HepG2 (cell line): ENCODE data around the gene TSTD1. TPM values are rescaled to one million over a fixed set of nuclear protein-coding genes. Genes with fewer than 3 reads are reported as not detected.

Experiments used
- ATAC-seq: fragments of 200-7000 bp; cut with Tn5 transposase; 3 replicates; pipeline ENCODE4 v1.9.1; 2020; ENCODE audit warnings: mild to moderate bottlenecking, moderate library complexity
- BruUV-seq: library from RNA; stranded (reverse); fragments of 400-500 nt; replicated peaks from 2 replicates; lab custom pipeline; 2021; lab: Mats Ljungman, UMichigan
- CTCF ChIA-PET: fragments of 300-600 bp; formaldehyde crosslinking; extraction: SDS; loops from one replicate; lab custom pipeline; 2021; ENCODE audit warnings: low total read pairs, inconsistent platforms, low intra/inter-chr PET ratio; lab: Yijun Ruan, JAX
- POLR2A ChIA-PET: fragments of 350-600 bp; sonication (Branson Sonifier 250); formaldehyde crosslinking; loops from one replicate; lab custom pipeline; 2020; ENCODE audit warnings: antibody characterized with exemption, inconsistent platforms; lab: Yijun Ruan, JAX
- DNase-seq: peaks from one replicate; pipeline ENCODE4 v3.0.0-alpha.2; 2015; ENCODE audit warnings: low spot score
- FAIRE-seq: peaks from 3 replicates; lab custom pipeline; 2011; peaks lifted over from hg19 to GRCh38; lab: Jason Lieb, UNC
- H2AFZ ChIP-seq: one replicate; pipeline ENCODE4 v1.6.1; 2011; ENCODE audit warnings: low read length, inconsistent platforms
- H3K27ac ChIP-seq: fragments of 300-600 bp; 3 replicates; pipeline ENCODE4 v1.8.0; 2011; ENCODE audit warnings: mixed run types, mild to moderate bottlenecking, mixed read lengths, low read length, inconsistent platforms; ENCODE audit not compliant: insufficient read depth; ENCODE audit errors: extremely low read length
- H3K27me3 ChIP-seq, 2 experiments: fragments of 200-600 bp in 1 of 2; 2 replicates in 1 of 2; 3 replicates in 1 of 2; pipeline versions ENCODE4 v1.6.0 to v1.8.0; 2011; ENCODE audit warnings: low read length in 2 of 2, mild to moderate bottlenecking in 2 of 2, moderate library complexity in 2 of 2, inconsistent platforms in 1 of 2; ENCODE audit not compliant: insufficient read depth in 2 of 2, control insufficient read depth in 1 of 2
- H3K36me3 ChIP-seq, 2 experiments: fragments of 200-600 bp in 1 of 2; replicated peaks in 1 of 2; 2 replicates in 1 of 2; 3 replicates in 1 of 2; pipeline versions ENCODE4 v1.5.1 to v1.8.0; 2011; ENCODE audit warnings: low read length in 2 of 2, inconsistent platforms in 1 of 2; ENCODE audit not compliant: insufficient read depth in 2 of 2, control insufficient read depth in 1 of 2
- H3K4me1 ChIP-seq: 2 replicates; pipeline ENCODE4 v1.5.1; 2012; ENCODE audit warnings: low read length, inconsistent platforms; ENCODE audit not compliant: insufficient read depth
- H3K4me2 ChIP-seq: 2 replicates; pipeline ENCODE4 v1.6.0; 2011; ENCODE audit warnings: low read depth, low read length, inconsistent platforms
- H3K4me3 ChIP-seq, 3 experiments: fragments of 200-600 bp in 1 of 3; sonication (generic), shearing (Covaris generic) in 1 of 3; replicated peaks in 1 of 3; 2 replicates each; pipeline ENCODE4 v1.5.1; 2011 to 2016; ENCODE audit warnings: low read length in 3 of 3, inconsistent platforms in 2 of 3, low read depth in 2 of 3, mild to moderate bottlenecking in 2 of 3, control low read depth in 1 of 3, mixed read lengths in 1 of 3; ENCODE audit not compliant: insufficient read depth in 1 of 3
- H3K79me2 ChIP-seq: one replicate; pipeline ENCODE4 v1.6.1; 2011; ENCODE audit warnings: low read length, inconsistent platforms; ENCODE audit not compliant: insufficient read depth
- H3K9ac ChIP-seq: 2 replicates; pipeline ENCODE4 v1.6.0; 2011; ENCODE audit warnings: mild to moderate bottlenecking, low read depth, low read length, inconsistent platforms; ENCODE audit not compliant: insufficient read depth
- H3K9me3 ChIP-seq: 2 replicates; pipeline ENCODE4 v1.5.1; 2012; ENCODE audit warnings: mild to moderate bottlenecking, low read length
- H4K20me1 ChIP-seq: 2 replicates; pipeline ENCODE4 v1.6.0; 2011; ENCODE audit warnings: inconsistent platforms, mild to moderate bottlenecking, low read length, moderate library complexity; ENCODE audit not compliant: insufficient read depth
- AHR ChIP-seq: IDR thresholded peaks from 2 replicates; pipeline ENCODE4 v1.6.1; 2018; ENCODE audit warnings: missing genetic modification reagents, missing compliant biosample characterization
- CBX2 ChIP-seq, 2 experiments: fragments of 200-600 bp in 1 of 2; sonication (generic); formaldehyde crosslinking in 1 of 2; IDR thresholded peaks; 2 replicates each; pipeline versions ENCODE4 v1.7.0 to v1.8.1; 2018 to 2022; ENCODE audit warnings: low read depth in 2 of 2, low read length in 1 of 2, mild to moderate bottlenecking in 1 of 2, missing genetic modification reagents in 1 of 2
- ELF1 ChIP-seq: sonication (generic); formaldehyde crosslinking; IDR thresholded peaks from 2 replicates; pipeline ENCODE4 v1.4.0; 2020; ENCODE audit warnings: missing genetic modification reagents
- ELF3 ChIP-seq: IDR thresholded peaks from 2 replicates; pipeline ENCODE4 v1.6.1; 2016; ENCODE audit warnings: missing genetic modification reagents, missing compliant biosample characterization
- GABPA ChIP-seq, 2 experiments: IDR thresholded peaks; 2 replicates each; pipeline ENCODE4 v1.6.1; 2011 to 2016; ENCODE audit warnings: low read depth in 2 of 2, low read length in 1 of 2, missing biosample characterization in 1 of 2, missing genetic modification characterization in 1 of 2
- KDM2A ChIP-seq: sonication (generic); formaldehyde crosslinking; IDR thresholded peaks from 2 replicates; pipeline ENCODE4 v1.4.0; 2020; ENCODE audit warnings: low read depth, missing genetic modification reagents, borderline replicate concordance
- KDM3A ChIP-seq: IDR thresholded peaks from 2 replicates; pipeline ENCODE4 v1.6.1; 2018; ENCODE audit warnings: low read depth, missing compliant biosample characterization
- SAP130 ChIP-seq: IDR thresholded peaks from 2 replicates; pipeline ENCODE4 v1.6.1; 2016; ENCODE audit warnings: low read depth
- SMC3 ChIP-seq: IDR thresholded peaks from 2 replicates; pipeline ENCODE4 v1.6.1; 2011; ENCODE audit warnings: low read length, improper control_type of control experiment
- SOX13 ChIP-seq, 3 experiments: fragments of 450-650 bp in 1 of 3; sonication (generic) in 1 of 3; formaldehyde crosslinking in 1 of 3; IDR thresholded peaks in 2 of 3; conservative IDR thresholded peaks in 1 of 3; 2 replicates each; pipeline versions ENCODE4 v1.5.0 to v1.6.1; 2016 to 2020; ENCODE audit warnings: antibody characterized with exemption in 1 of 3, mild to moderate bottlenecking in 1 of 3, missing compliant biosample characterization in 1 of 3, missing genetic modification reagents in 1 of 3, moderate library complexity in 1 of 3
- SSRP1 ChIP-seq: IDR thresholded peaks from 2 replicates; pipeline ENCODE4 v1.6.1; 2016; ENCODE audit warnings: control low read depth
- STAG1 ChIP-seq: sonication (generic); formaldehyde crosslinking; IDR thresholded peaks from 2 replicates; pipeline ENCODE4 v1.4.0; 2020; ENCODE audit warnings: missing genetic modification reagents
- TEAD3 ChIP-seq: optimal IDR thresholded peaks from 2 replicates; pipeline ENCODE3; 2016; ENCODE audit warnings: borderline replicate concordance
- THAP11 ChIP-seq: IDR thresholded peaks from 2 replicates; pipeline ENCODE4 v1.6.1; 2016; ENCODE audit warnings: missing biosample characterization, missing genetic modification reagents
- ZFX ChIP-seq: sonication (generic); formaldehyde crosslinking; IDR thresholded peaks from 2 replicates; pipeline ENCODE4 v1.4.0; 2020; ENCODE audit warnings: mild to moderate bottlenecking, low read depth, missing genetic modification reagents, moderate library complexity
- ZNF333 ChIP-seq: sonication (generic); formaldehyde crosslinking; IDR thresholded peaks from 2 replicates; pipeline ENCODE4 v1.4.0; 2020; ENCODE audit warnings: mild to moderate bottlenecking, missing genetic modification reagents, borderline replicate concordance
- ZNF543 ChIP-seq: sonication (generic); formaldehyde crosslinking; IDR thresholded peaks from 2 replicates; pipeline ENCODE4 v1.4.0; 2020; ENCODE audit warnings: mild to moderate bottlenecking, missing genetic modification reagents
- ZNF644 ChIP-seq: IDR thresholded peaks from 2 replicates; pipeline ENCODE4 v1.6.1; 2016; ENCODE audit warnings: low read depth
- WGBS: methylation state at CpG from one replicate; pipeline ENCODE4 v1.1.6; 2017; ENCODE audit warnings: low lambda C conversion rate; 5-methylcytosine and 5-hydroxymethylcytosine counted together
- in situ Hi-C: cut with HindIII; loops from 2 replicates; pipeline ENCODE4 v1.10.0; 2017; ENCODE audit warnings: low pct_unique_long_range_greater_than_20kb; ENCODE audit not compliant: extremely low pct_ligation_motif_present
- intact Hi-C: fragments of 100-400 bp; cut with micrococcal nuclease; formaldehyde crosslinking; loops from one replicate; pipeline ENCODE4 v1.10.0; 2022; ENCODE audit not compliant: unreplicated experiment
- polyA plus RNA-seq, 8 experiments: library from polyadenylated mRNA; depleted of rRNA in 3 of 8; stranded (reverse) in 7 of 8; unstranded in 1 of 8; fragments of >200 nt; fragmentation: Illumina TruSeq in 4 of 8; extraction: Trizol in 4 of 8; gene quantifications; 2 replicates each; pipeline versions ENCODE4 v1.2.1 to v1.2.3, GENCODE V29; 2011 to 2016; ENCODE audit warnings: low read depth in 4 of 8, missing spikeins in 1 of 8, mixed read lengths in 1 of 8; ENCODE audit not compliant: insufficient read depth in 1 of 8
- total RNA-seq, 5 experiments: library from RNA; depleted of rRNA; stranded (reverse); fragments of >200 nt; fragmentation: Illumina TruSeq; extraction: Trizol; gene quantifications; 2 replicates each; pipeline ENCODE4 v1.2.3, GENCODE V29; 2016; ENCODE audit warnings: low read depth in 1 of 5

The TSTD1 gene
- total and polyA plus RNA-seq, 2 of the 13 experiments (the other 11 are each of a cell fraction or from before 2014, with no cell fraction given), result 0.15 to 0.31 TPM

GRCh38 chr1:160999376-160999775 is 39.4 kb downstream of the TSTD1 start:
- Histone ChIP-seq H3K9me3 (no peaks in the 10 kb centered on the region), H3K79me2 (peaks cover 3% of the 10 kb centered on the region), H3K36me3 (peaks cover 21 to 37% of the 10 kb centered on the region in 2 experiments; a peak in 4 of 5 replicates), H4K20me1 (no peaks in the 10 kb centered on the region)
- intact Hi-C loops, result loop anchor here (10.0 kb wide), 1 partner anchor 135 kb away; the partner anchor contains the start of gene DEDD
- WGBS, result 100% methylated on average over 5 of the region's 5 CpGs
- no peak for TF ChIP-seq ZNF644
- no peak for TF ChIP-seq CBX2 (IDR thresholded peaks at IDR 0.05; ENCODE audit: low read depth, low read length)
- no peak for TF ChIP-seq CBX2 (CRISPR knock-in tag; IDR thresholded peaks at IDR 0.05; ENCODE audit: low read depth)
- TF ChIP-seq, all 625 proteins: peak for 0
- Histone ChIP-seq H3K27me3 (no peaks in the 10 kb centered on the region), H3K9ac (no peak overlapping the region), H2AFZ (no peak overlapping the region), H3K4me3 (no peak overlapping the region), H3K27ac (no peak overlapping the region), H3K4me2 (no peak overlapping the region), H3K4me1 (peaks cover 11% of the 10 kb centered on the region)
- BruUV-seq, result no TSS peak
- FAIRE-seq (no peak), ATAC-seq (peak; percentile 52; the same call in 2 of the 3 replicates), DNase-seq (no peak)
- in situ Hi-C loops, result loop anchor here (10.0 kb wide), 1 partner anchor 95 kb away; the partner anchor contains the start of gene KLHDC9
- ChIA-PET CTCF (no interaction called here), POLR2A (interaction anchor here (0.8 kb wide), 1 partner anchor 22 kb away, joined by 3 read pairs; the partner anchor contains the start of gene F11R)

DNA sequence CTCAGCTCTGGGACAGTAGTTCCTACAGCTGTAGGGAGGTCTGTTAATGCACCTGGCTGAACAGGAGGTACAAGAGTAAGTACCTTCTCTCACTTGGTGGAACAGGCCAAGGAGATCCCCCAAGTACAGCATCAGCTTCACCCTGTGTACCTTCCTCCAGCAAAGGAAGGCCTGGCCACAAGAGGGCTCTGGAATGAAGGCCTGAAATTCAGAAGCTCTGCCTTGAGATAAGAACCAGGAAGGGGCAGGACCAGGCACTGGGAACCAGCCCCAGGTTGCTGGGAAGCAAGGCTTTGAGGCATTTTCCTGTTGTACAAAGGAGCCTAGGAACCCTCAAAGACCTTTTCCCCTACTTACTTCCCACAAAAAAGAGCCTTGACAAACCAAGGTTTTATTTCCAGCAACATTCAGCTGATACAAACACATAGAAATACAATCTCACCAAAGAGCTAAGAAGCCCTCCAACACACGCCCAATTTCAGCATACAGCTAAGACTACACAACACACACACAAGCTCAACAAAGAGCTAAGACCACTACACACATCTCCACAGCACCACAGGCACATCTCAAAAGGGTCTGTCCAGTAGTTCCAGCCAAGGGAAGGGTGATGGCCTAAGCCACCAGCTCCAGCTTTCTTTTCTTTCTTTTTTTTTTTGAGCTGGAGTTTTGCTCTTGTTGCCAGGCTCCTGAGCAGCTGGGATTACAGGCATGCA is 41.3 kb downstream of the TSTD1 start:
- no peak overlapping the region for H3K9ac ChIP-seq
- in situ Hi-C loops (loop anchor here (10.0 kb wide), 1 partner anchor 97 kb away; the partner anchor contains the start of gene KLHDC9), intact Hi-C loops (loop anchor here (1.0 to 10.0 kb wide), 4 partner anchors 23 to 137 kb away; partner anchors contain the start of genes DEDD and USF1)
- 100% methylated on average over 1 of the region's 1 CpG for WGBS
- no peaks in the 10 kb centered on the region for H3K27me3 ChIP-seq
- BruUV-seq, result no TSS peak
- peaks cover 21 to 37% of the 10 kb centered on the region in 2 experiments; a peak in 4 of 5 replicates for H3K36me3 ChIP-seq
- H3K79me2 ChIP-seq, result no peaks in the 10 kb centered on the region
- H3K4me1 ChIP-seq, result peaks cover 11% of the 10 kb centered on the region
- no peak overlapping the region for H3K4me3 ChIP-seq
- ATAC-seq (peak; percentile 95), DNase-seq (peak; percentile 61), FAIRE-seq (peak; percentile 84)
- ChIA-PET CTCF (interaction anchor here (0.8 to 1.9 kb wide), 5 partner anchors 23 to 100 kb away, joined by 3 to 16 read pairs (median 4); partner anchors contain the start of genes F11R and KLHDC9), POLR2A (interaction anchor here (1.0 to 1.6 kb wide), 4 partner anchors 14 to 48 kb away, joined by 4 to 18 read pairs (median 8); partner anchors contain the start of genes F11R and USF1)
- no peak overlapping the region for H3K27ac ChIP-seq
- no peaks in the 10 kb centered on the region for H4K20me1 ChIP-seq
- no peak overlapping the region for H2AFZ ChIP-seq
- no peaks in the 10 kb centered on the region for H3K9me3 ChIP-seq
- H3K4me2 ChIP-seq, result no peak overlapping the region
- TF ChIP-seq THAP11, result 0 out of 2 replicates have a peak, but pooled peaks have one; percentile 23
- peak; percentile 53; the same call in 1 of the 2 replicates for TF ChIP-seq ZFX (CRISPR knock-in tag)
- TF ChIP-seq ELF3 (CRISPR knock-in tag), result peak; percentile 73
- TF ChIP-seq GABPA (IDR thresholded peaks at IDR 0.05; ENCODE audit: low read depth, low read length), result no peak
- TF ChIP-seq GABPA (CRISPR knock-in tag; IDR thresholded peaks at IDR 0.05; ENCODE audit: low read depth), result peak; percentile 43; the same call in 1 of the 2 replicates
- TF ChIP-seq TEAD3, result peak; percentile 72
- peak; percentile 50; the same call in 1 of the 2 replicates for TF ChIP-seq KDM2A (CRISPR knock-in tag)
- peak; percentile 77 for TF ChIP-seq ELF1
- TF ChIP-seq ZNF543 (CRISPR knock-in tag), result no peak
- 0 out of 2 replicates have a peak, but pooled peaks have one; percentile 38 for TF ChIP-seq SSRP1
- TF ChIP-seq SOX13 (IDR thresholded peaks at IDR 0.05), result no peak
- TF ChIP-seq SOX13 (CRISPR knock-in tag; conservative IDR thresholded peaks at IDR 0.05 in 1 of 2, IDR thresholded peaks at IDR 0.05 in 1 of 2), result peak in 1 of 2 experiments; percentile 32; a peak in 1 of 4 replicates
- TF ChIP-seq KDM3A (CRISPR knock-in tag), result peak; percentile 50; the same call in 1 of the 2 replicates
- TF ChIP-seq STAG1 (CRISPR knock-in tag), result peak; percentile 80
- no peak for TF ChIP-seq AHR (CRISPR knock-in tag)
- TF ChIP-seq SAP130 (CRISPR knock-in tag), result peak; percentile 54
- TF ChIP-seq ZNF333, result no peak
- TF ChIP-seq SMC3, result peak; percentile 87
